C4-2B (cell line): ENCODE measurements around the gene PHF12.

Experiments
- ZFX ChIP-seq: fragments of 450-650 bp; IDR thresholded peaks from 2 replicates; pipeline ENCODE4 v1.6.1; 2017
- TF ChIP-seq, protein P1 (sequence below): fragments of 450-650 bp; conservative IDR thresholded peaks from 2 replicates; pipeline ENCODE4 v1.5.1; 2017; ENCODE audit warnings: mild to moderate bottlenecking

DNA sequence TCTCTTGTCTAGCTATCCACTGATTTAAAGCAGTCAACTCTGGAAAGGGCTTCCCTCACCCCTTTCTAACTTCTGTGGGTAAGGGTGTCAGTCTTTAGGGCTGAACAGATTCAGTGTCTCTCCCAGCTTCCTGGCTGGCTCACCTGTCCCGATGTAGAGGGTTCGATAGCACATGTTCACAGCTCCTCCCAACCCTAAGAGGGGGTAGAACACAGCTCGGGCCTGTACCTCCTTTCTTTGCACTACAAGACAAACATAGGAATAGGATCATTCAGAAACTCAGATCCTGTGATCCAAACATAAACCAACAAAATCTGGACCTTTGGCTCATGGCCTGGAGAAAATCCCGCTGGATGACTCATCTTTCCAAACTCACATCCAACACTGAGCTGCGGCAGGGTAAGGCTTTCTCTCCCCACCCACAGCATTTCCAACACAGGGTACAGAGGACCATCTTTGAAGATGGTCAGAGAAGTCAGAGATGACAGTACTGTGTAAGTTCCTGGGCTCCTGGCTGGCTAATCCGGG lies 42.6 kb downstream of the PHF12 start:
- TF ChIP-seq, protein P1, sequence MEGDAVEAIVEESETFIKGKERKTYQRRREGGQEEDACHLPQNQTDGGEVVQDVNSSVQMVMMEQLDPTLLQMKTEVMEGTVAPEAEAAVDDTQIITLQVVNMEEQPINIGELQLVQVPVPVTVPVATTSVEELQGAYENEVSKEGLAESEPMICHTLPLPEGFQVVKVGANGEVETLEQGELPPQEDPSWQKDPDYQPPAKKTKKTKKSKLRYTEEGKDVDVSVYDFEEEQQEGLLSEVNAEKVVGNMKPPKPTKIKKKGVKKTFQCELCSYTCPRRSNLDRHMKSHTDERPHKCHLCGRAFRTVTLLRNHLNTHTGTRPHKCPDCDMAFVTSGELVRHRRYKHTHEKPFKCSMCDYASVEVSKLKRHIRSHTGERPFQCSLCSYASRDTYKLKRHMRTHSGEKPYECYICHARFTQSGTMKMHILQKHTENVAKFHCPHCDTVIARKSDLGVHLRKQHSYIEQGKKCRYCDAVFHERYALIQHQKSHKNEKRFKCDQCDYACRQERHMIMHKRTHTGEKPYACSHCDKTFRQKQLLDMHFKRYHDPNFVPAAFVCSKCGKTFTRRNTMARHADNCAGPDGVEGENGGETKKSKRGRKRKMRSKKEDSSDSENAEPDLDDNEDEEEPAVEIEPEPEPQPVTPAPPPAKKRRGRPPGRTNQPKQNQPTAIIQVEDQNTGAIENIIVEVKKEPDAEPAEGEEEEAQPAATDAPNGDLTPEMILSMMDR, result no peak
- TF ChIP-seq ZFX, result no peak
